ENCODE measurements around the gene RNF220.
"Not testable (repeated sequence)": the region's sequence is repeated elsewhere in the genome, so short reads cannot be mapped to it uniquely, and the experiment has no call there.

The RNF220 gene

GRCh38 chr1:44661781-44662682, 257.0 kb downstream of the RNF220 start:
- DNase-seq, result no peak

GRCh38 chr1:44662683-44663030, 257.6 kb downstream of the RNF220 start:
- DNase-seq, result no peak

- DNase-seq, result no peak
These were observed 258.4 kb downstream of the RNF220 start for GRCh38 chr1:44663417-44663816.

- no peak for DNase-seq
These were observed 259.8 kb downstream of the RNF220 start for GRCh38 chr1:44664730-44665370.

GRCh38 chr1:44666719-44667118, 261.7 kb downstream of the RNF220 start:
- DNase-seq, result not testable (repeated sequence)

GRCh38 chr1:44670751-44671640, 265.9 kb downstream of the RNF220 start:
- no peak for DNase-seq

- no peak for DNase-seq
These were observed 267.4 kb downstream of the RNF220 start for GRCh38 chr1:44672254-44672955.

- no peak for DNase-seq
These were observed 268.1 kb downstream of the RNF220 start for GRCh38 chr1:44672961-44673674.

- DNase-seq, result no peak
These were observed 268.6 kb downstream of the RNF220 start for GRCh38 chr1:44673675-44674112.

GRCh38 chr1:44674113-44675000, 269.3 kb downstream of the RNF220 start, which contains the start of the genes ARMH1 and TMEM53:
Gene ARMH1, plus strand, starts transcription at chr1:44674714. Its CDS starts 14,984 bp downstream, at chr1:44689698.
Gene TMEM53, minus strand, starts transcription at chr1:44674481. Its CDS starts 90 bp downstream, at chr1:44674391.
- peak; percentile 100 for DNase-seq

- DNase-seq, result no peak
These were observed 270.1 kb downstream of the RNF220 start for GRCh38 chr1:44675186-44675585.

GRCh38 chr1:44676484-44677200, 271.6 kb downstream of the RNF220 start:
- no peak for DNase-seq

- DNase-seq, result peak; percentile 34
These were observed 272.2 kb downstream of the RNF220 start for GRCh38 chr1:44677201-44677766.

GRCh38 chr1:44678120-44678519, 273.1 kb downstream of the RNF220 start:
- no peak for DNase-seq

GRCh38 chr1:44678626-44679025, 273.6 kb downstream of the RNF220 start:
- DNase-seq, result no peak

- DNase-seq, result no peak
These were observed 274.4 kb downstream of the RNF220 start for GRCh38 chr1:44679468-44679867.

GRCh38 chr1:44681905-44682882, 277.1 kb downstream of the RNF220 start:
- no peak for DNase-seq

GRCh38 chr1:44682883-44683265, 277.8 kb downstream of the RNF220 start:
- no peak for DNase-seq

Data from NCI-H526 treated with DMSO at 0.1 percent for 48 hours (cell line).